Right cardiac atrium (tissue), 5 donors: ENCODE results near the gene RIN2. TPM values are rescaled to one million over a fixed set of nuclear protein-coding genes. Genes with fewer than 3 reads are reported as not detected.

ENCODE experiments used
- ATAC-seq, 2 donors: fragments of 200-7000 bp; cut with Tn5 transposase; one replicate each; pipeline versions ENCODE4 v1.8.0 to v1.9.1; 2020; ENCODE audit warnings: moderate library complexity in 2 of 2, mild to moderate bottlenecking in 1 of 2
- DNase-seq, 3 donors: peaks; one replicate each; pipeline ENCODE4 v3.0.0-alpha.2; 2020
- H3K27ac ChIP-seq: one replicate; pipeline ENCODE4 v1.5.1; 2013; ENCODE audit warnings: mild to moderate bottlenecking, low read length, control low read depth, moderate library complexity
- H3K27me3 ChIP-seq: one replicate; pipeline ENCODE4 v1.6.1; 2013; ENCODE audit not compliant: control insufficient read depth, insufficient read depth
- H3K4me1 ChIP-seq: one replicate; pipeline ENCODE4 v1.6.1; 2013; ENCODE audit warnings: low read length; ENCODE audit not compliant: control insufficient read depth, insufficient read depth
- H3K4me3 ChIP-seq: one replicate; pipeline ENCODE4 v1.5.1; 2013; ENCODE audit warnings: low read length, control low read depth
- H3K9me3 ChIP-seq: one replicate; pipeline ENCODE4 v1.6.1; 2013; ENCODE audit warnings: low read length; ENCODE audit not compliant: control insufficient read depth
- WGBS: extraction: QIAGEN DNeasy Blood & Tissue Kit; methylation state at CpG from one replicate; pipeline ENCODE4 v1.1.7; 2013; 5-methylcytosine and 5-hydroxymethylcytosine counted together
- intact Hi-C, 4 donors: fragments of 100-400 bp; cut with DNase I; formaldehyde crosslinking; loops; one replicate each; pipeline versions ENCODE4 v1.11.0 to v1.14.0; 2022 to 2023
- long read RNA-seq, 4 donors: library from polyadenylated mRNA; unstranded; transcript quantifications; one replicate each; pipeline ENCODE4 v2.0.0, GENCODE V29; 2020 to 2021
- polyA plus RNA-seq: library from polyadenylated mRNA; stranded (reverse); fragments of 200-250 nt; gene quantifications from one replicate; pipeline ENCODE4 v1.2.3, GENCODE V29; 2013
- total RNA-seq, 4 donors: library from RNA; stranded (reverse); fragmentation: NEBNext Ultra II Directional; extraction: Animal tissue kit (Norgen Biotek cat#: 25700); gene quantifications; one replicate each; pipeline ENCODE4 v1.2.1, GENCODE V29; 2021
- donor health status: healthy with polysubstance abuse.
- donor health status: DM: no; HTN: yes; CAD: no.
- donor health status: DM: no; HTN: no; CAD: no.
- donor health status: DM: no; HTN: yes; CAD: no; lungs with severe emphysema.
- donor health status: DM: yes; HTN: yes; CAD: no.

RIN2 gene
- 10 to 100 TPM; 47.8 to 70.9 (median 60.3) TPM for total RNA-seq
- 16.8 TPM for polyA plus RNA-seq
- long read RNA-seq, donor 1, partial matches to known transcripts, result 81 of 99 reads
- long read RNA-seq, donor 1, other reads (novel, unspliced or antisense), result 17 of 99 reads
- long read RNA-seq, donor 2, partial matches to known transcripts, result 12 of 18 reads
- long read RNA-seq, donor 2, other reads (novel, unspliced or antisense), result 6 of 18 reads
- long read RNA-seq, donor 3, partial matches to known transcripts, result 39 of 63 reads
- long read RNA-seq, donor 3, other reads (novel, unspliced or antisense), result 24 of 63 reads
- long read RNA-seq, donor 4, partial matches to known transcripts, result 10 of 12 reads
- long read RNA-seq, donor 4, other reads (novel, unspliced or antisense), result 2 of 12 reads

- Histone ChIP-seq H3K27me3 (no peaks in the 10 kb centered on the region), H3K27ac (peak within 1 kb of the TSS; percentile 97), H3K4me3 (peak within 1 kb of the TSS; percentile 88), H3K9me3 (no peaks in the 10 kb centered on the region), H3K4me1 (peaks cover 14% of the 10 kb centered on the region)
- peak; percentile 71 to 72 for ATAC-seq
- no peak for DNase-seq
- intact Hi-C loops, result loop anchor here in 1 of 4 donors (5.0 kb wide), 1 partner anchor 66 kb away; no protein-coding TSS in a partner anchor
- under 1% methylated on average over 25 of the region's 25 CpGs for WGBS
These were observed at the start of gene RIN2 for GRCh38 chr20:19758133-19758500. Gene RIN2 (plus strand): TSS chr20:19758258. CDS start chr20:19889602, 131,344 bp downstream.

- intact Hi-C loops, result no loop called here
- Histone ChIP-seq H3K27me3 (no peaks in the 10 kb centered on the region), H3K27ac (no peak overlapping the region), H3K9me3 (no peaks in the 10 kb centered on the region), H3K4me1 (no peaks in the 10 kb centered on the region), H3K4me3 (no peak overlapping the region)
- no peak for ATAC-seq
- 96% methylated on average over 1 of the region's 1 CpG for WGBS
- DNase-seq, result no peak
These were observed 48.3 kb upstream of the RIN2 start for GRCh38 chr20:19709635-19710335.

- intact Hi-C loops, result no loop called here
- no peak for DNase-seq
- no peaks in the 10 kb centered on the region for H3K4me1 ChIP-seq
- H3K27ac ChIP-seq, result no peak overlapping the region
- H3K4me3 ChIP-seq, result no peak overlapping the region
- H3K9me3 ChIP-seq, result no peaks in the 10 kb centered on the region
- WGBS, result 54% methylated on average over 5 of the region's 5 CpGs
- ATAC-seq, result no peak
- no peaks in the 10 kb centered on the region for H3K27me3 ChIP-seq
These were observed 47.5 kb upstream of the RIN2 start for GRCh38 chr20:19710336-19711120.

- DNase-seq (no peak), ATAC-seq (no peak)
- no peaks in the 10 kb centered on the region for H3K4me1 ChIP-seq
- WGBS, result 90% methylated on average over 11 of the region's 11 CpGs
- no peak overlapping the region for H3K4me3 ChIP-seq
- no peak overlapping the region for H3K27ac ChIP-seq
- H3K9me3 ChIP-seq, result no peaks in the 10 kb centered on the region
- no peaks in the 10 kb centered on the region for H3K27me3 ChIP-seq
- intact Hi-C loops, result no loop called here
These were observed 46.9 kb upstream of the RIN2 start for GRCh38 chr20:19711126-19711525.

GRCh38 chr20:19712721-19713260 is 45.3 kb upstream of the RIN2 start:
- ATAC-seq (no peak), DNase-seq (no peak)
- WGBS, result 72% methylated on average over 4 of the region's 4 CpGs
- Histone ChIP-seq H3K27ac (no peak overlapping the region), H3K4me1 (no peaks in the 10 kb centered on the region), H3K4me3 (no peak overlapping the region), H3K27me3 (no peaks in the 10 kb centered on the region), H3K9me3 (no peaks in the 10 kb centered on the region)
- intact Hi-C loops, result no loop called here

GRCh38 chr20:19713822-19714578 is 44.1 kb upstream of the RIN2 start:
- DNase-seq, result no peak
- 78% methylated on average over 2 of the region's 2 CpGs for WGBS
- H3K4me3 ChIP-seq, result no peak overlapping the region
- intact Hi-C loops, result no loop called here
- H3K27me3 ChIP-seq, result no peaks in the 10 kb centered on the region
- H3K9me3 ChIP-seq, result no peaks in the 10 kb centered on the region
- H3K27ac ChIP-seq, result no peak overlapping the region
- H3K4me1 ChIP-seq, result no peaks in the 10 kb centered on the region
- no peak for ATAC-seq

GRCh38 chr20:19714579-19714840 is 43.5 kb upstream of the RIN2 start:
- no peak for ATAC-seq

GRCh38 chr20:19715986-19716385 is 42.1 kb upstream of the RIN2 start:
- Histone ChIP-seq H3K27me3 (no peaks in the 10 kb centered on the region), H3K9me3 (no peaks in the 10 kb centered on the region), H3K4me1 (no peaks in the 10 kb centered on the region), H3K4me3 (no peak overlapping the region), H3K27ac (no peak overlapping the region)
- WGBS, result 93% methylated on average over 3 of the region's 3 CpGs
- no peak for ATAC-seq
- no peak for DNase-seq
- intact Hi-C loops, result no loop called here

More at GRCh38 chr20:19714579-19714840, 43.5 kb upstream of the RIN2 start:
- Histone ChIP-seq H3K4me3 (no peak overlapping the region), H3K4me1 (no peaks in the 10 kb centered on the region), H3K9me3 (no peaks in the 10 kb centered on the region), H3K27ac (no peak overlapping the region), H3K27me3 (no peaks in the 10 kb centered on the region)
- intact Hi-C loops, result no loop called here
- no peak for DNase-seq
- WGBS, result 79% methylated on average over 1 of the region's 1 CpG

GRCh38 chr20:19718880-19719279 is 39.2 kb upstream of the RIN2 start:
- WGBS, result 81% methylated on average over 3 of the region's 3 CpGs
- intact Hi-C loops, result no loop called here
- no peak for DNase-seq
- H3K27me3 ChIP-seq, result no peaks in the 10 kb centered on the region
- no peak overlapping the region for H3K27ac ChIP-seq
- H3K4me3 ChIP-seq, result no peak overlapping the region
- H3K9me3 ChIP-seq, result no peaks in the 10 kb centered on the region
- ATAC-seq, result no peak
- H3K4me1 ChIP-seq, result no peaks in the 10 kb centered on the region

- DNase-seq (peak in 1 of 3 donors; percentile 53), ATAC-seq (no peak)
- Histone ChIP-seq H3K4me3 (no peak overlapping the region), H3K27ac (no peak overlapping the region), H3K9me3 (no peaks in the 10 kb centered on the region), H3K27me3 (no peaks in the 10 kb centered on the region), H3K4me1 (no peaks in the 10 kb centered on the region)
- 93% methylated on average over 18 of the region's 18 CpGs for WGBS
- intact Hi-C loops, result no loop called here
These were observed 37.1 kb upstream of the RIN2 start for GRCh38 chr20:19720991-19721390.
